IMR-90 (cell line): Measurements from ENCODE around the gene RCL1. TPM values are rescaled to one million over a fixed set of nuclear protein-coding genes. Genes with fewer than 3 reads are reported as not detected.

Experiments
- ATAC-seq: fragments of 200-7000 bp; cut with Tn5 transposase; 2 replicates; pipeline ENCODE4 v1.9.1; 2020; ENCODE audit warnings: low read depth, mild to moderate bottlenecking, moderate library complexity
- BruUV-seq: library from RNA; stranded (reverse); fragments of 400-500 nt; replicated peaks from 2 replicates; lab custom pipeline; 2021; lab: Mats Ljungman, UMichigan
- CTCF ChIA-PET: fragments of 300-600 bp; formaldehyde crosslinking; extraction: SDS; loops from one replicate; lab custom pipeline; 2021; ENCODE audit warnings: antibody characterized with exemption; lab: Yijun Ruan, JAX
- POLR2A ChIA-PET: fragments of 300-600 bp; sonication (Branson Sonifier 250); formaldehyde crosslinking; loops from one replicate; lab custom pipeline; 2022; ENCODE audit warnings: antibody characterized with exemption; ENCODE audit not compliant: unreplicated experiment; lab: Charles Lee
- DNase-seq: peaks from one replicate; pipeline ENCODE4 v3.0.0; 2013
- H2AFZ ChIP-seq: replicated peaks from 2 replicates; pipeline ENCODE3; 2013; ENCODE audit warnings: low read length, mild to moderate bottlenecking; ENCODE audit not compliant: poor library complexity
- H2AK5ac ChIP-seq: 2 replicates; pipeline ENCODE4 v1.6.1; 2013; ENCODE audit warnings: low read depth, low read length, inconsistent platforms
- H2AK9ac ChIP-seq: replicated peaks from 2 replicates; pipeline ENCODE3; 2013; ENCODE audit warnings: mild to moderate bottlenecking, low read depth, low read length, moderate library complexity; ENCODE audit not compliant: poor library complexity
- H2BK120ac ChIP-seq: 2 replicates; pipeline ENCODE4 v1.6.1; 2013; ENCODE audit warnings: low read depth, low read length, inconsistent platforms
- H2BK15ac ChIP-seq: 3 replicates; pipeline ENCODE4 v1.6.1; 2013; ENCODE audit warnings: low read depth, low read length, inconsistent platforms
- H2BK20ac ChIP-seq: 2 replicates; pipeline ENCODE4 v1.6.1; 2013; ENCODE audit warnings: low read depth, mild to moderate bottlenecking, inconsistent platforms, low read length, moderate library complexity
- H2BK5ac ChIP-seq: 2 replicates; pipeline ENCODE4 v1.6.1; 2013; ENCODE audit warnings: mild to moderate bottlenecking, low read depth, low read length, inconsistent platforms; ENCODE audit not compliant: poor library complexity, severe bottlenecking
- H3K14ac ChIP-seq: replicated peaks from 2 replicates; pipeline ENCODE4 v1.6.1; 2013; ENCODE audit warnings: low read depth, low read length, inconsistent platforms
- H3K18ac ChIP-seq: 2 replicates; pipeline ENCODE4 v1.6.1; 2013; ENCODE audit warnings: low read depth, low read length, control low read depth
- H3K23ac ChIP-seq: 2 replicates; pipeline ENCODE4 v1.6.1; 2013; ENCODE audit warnings: low read depth, low read length, inconsistent platforms
- H3K27ac ChIP-seq: 2 replicates; pipeline ENCODE4 v1.5.1; 2013; ENCODE audit warnings: mild to moderate bottlenecking, control low read depth, low read length; ENCODE audit not compliant: insufficient read depth
- H3K27me3 ChIP-seq: 2 replicates; pipeline ENCODE4 v1.6.1; 2013; ENCODE audit warnings: low read length; ENCODE audit not compliant: control insufficient read depth, insufficient read depth
- H3K36me3 ChIP-seq: 2 replicates; pipeline ENCODE4 v1.6.1; 2013; ENCODE audit warnings: low read length, mixed read lengths; ENCODE audit not compliant: control insufficient read depth, insufficient read depth
- H3K4ac ChIP-seq: 2 replicates; pipeline ENCODE4 v1.6.1; 2013; ENCODE audit warnings: low read depth, low read length, inconsistent platforms
- H3K4me1 ChIP-seq: 2 replicates; pipeline ENCODE4 v1.6.1; 2013; ENCODE audit warnings: low read length, mixed read lengths; ENCODE audit not compliant: control insufficient read depth, insufficient read depth
- H3K4me2 ChIP-seq: 2 replicates; pipeline ENCODE4 v1.6.1; 2013; ENCODE audit warnings: low read depth, mild to moderate bottlenecking, control low read depth, low read length, moderate library complexity
- H3K4me3 ChIP-seq: 2 replicates; pipeline ENCODE4 v1.5.1; 2013; ENCODE audit warnings: low read depth, mild to moderate bottlenecking, control low read depth, low read length, moderate library complexity; ENCODE audit not compliant: insufficient read depth
- H3K56ac ChIP-seq: 2 replicates; pipeline ENCODE4 v1.6.1; 2013; ENCODE audit warnings: low read length, inconsistent platforms; ENCODE audit not compliant: insufficient read depth; ENCODE audit errors: extremely low read depth
- H3K79me1 ChIP-seq, 2 experiments: 2 replicates each; pipeline ENCODE4 v1.6.1; 2013; ENCODE audit warnings: low read length in 2 of 2, inconsistent platforms in 1 of 2, low read depth in 1 of 2
- H3K9ac ChIP-seq: 2 replicates; pipeline ENCODE4 v1.6.1; 2013; ENCODE audit warnings: low read depth, low read length, control low read depth
- H3K9me1 ChIP-seq: 2 replicates; pipeline ENCODE4 v1.6.1; 2013; ENCODE audit warnings: low read length, inconsistent platforms; ENCODE audit not compliant: insufficient read depth
- H3K9me3 ChIP-seq: 2 replicates; pipeline ENCODE4 v1.6.1; 2013; ENCODE audit warnings: low read length; ENCODE audit not compliant: control insufficient read depth, insufficient read depth
- H4K20me1 ChIP-seq: 2 replicates; pipeline ENCODE4 v1.6.1; 2013; ENCODE audit warnings: low read length, inconsistent platforms; ENCODE audit not compliant: insufficient read depth
- H4K5ac ChIP-seq: 2 replicates; pipeline ENCODE4 v1.6.1; 2013; ENCODE audit warnings: mild to moderate bottlenecking, low read depth, low read length, control low read depth
- H4K8ac ChIP-seq, 2 experiments: 2 replicates each; pipeline ENCODE4 v1.6.1; 2013; ENCODE audit warnings: low read depth in 2 of 2, low read length in 2 of 2, control low read depth in 1 of 2, inconsistent platforms in 1 of 2
- H4K91ac ChIP-seq: 2 replicates; pipeline ENCODE4 v1.6.1; 2013; ENCODE audit warnings: low read depth, low read length, inconsistent platforms; ENCODE audit not compliant: insufficient read depth
- BHLHE40 ChIP-seq: fragments of 150-350 bp; IDR thresholded peaks from 2 replicates; pipeline ENCODE4 v1.6.1; 2016; ENCODE audit warnings: mild to moderate bottlenecking, low read depth, low read length
- CEBPB ChIP-seq: IDR thresholded peaks from 2 replicates; pipeline ENCODE4 v1.6.1; 2012; ENCODE audit warnings: low read depth, low read length, improper control_type of control experiment
- CHD1 ChIP-seq: IDR thresholded peaks from 2 replicates; pipeline ENCODE4 v1.6.1; 2012; ENCODE audit warnings: low read depth, low read length, improper control_type of control experiment
- FOS ChIP-seq: fragments of 150-350 bp; IDR thresholded peaks from 2 replicates; pipeline ENCODE4 v1.6.1; 2016; ENCODE audit warnings: low read depth, low read length
- MAFK ChIP-seq: IDR thresholded peaks from 2 replicates; pipeline ENCODE4 v1.6.1; 2012; ENCODE audit warnings: low read depth, low read length, improper control_type of control experiment
- MAZ ChIP-seq: IDR thresholded peaks from 2 replicates; pipeline ENCODE4 v1.6.1; 2012; ENCODE audit warnings: low read depth, mild to moderate bottlenecking, low read length, improper control_type of control experiment, moderate library complexity, borderline replicate concordance
- MXI1 ChIP-seq: IDR thresholded peaks from 2 replicates; pipeline ENCODE4 v1.6.1; 2012; ENCODE audit warnings: low read depth, mild to moderate bottlenecking, low read length, moderate library complexity, borderline replicate concordance
- NFE2L2 ChIP-seq: fragments of 150-350 bp; IDR thresholded peaks from 2 replicates; pipeline ENCODE4 v1.6.1; 2016; ENCODE audit warnings: low read depth, mild to moderate bottlenecking, low read length
- POLR2A ChIP-seq: IDR thresholded peaks from 2 replicates; pipeline ENCODE4 v1.6.1; 2012; ENCODE audit warnings: mild to moderate bottlenecking, low read depth, low read length
- RAD21 ChIP-seq: IDR thresholded peaks from 2 replicates; pipeline ENCODE4 v1.6.1; 2012; ENCODE audit warnings: low read length, improper control_type of control experiment
- RCOR1 ChIP-seq: IDR thresholded peaks from 2 replicates; pipeline ENCODE4 v1.6.1; 2012; ENCODE audit warnings: mild to moderate bottlenecking, low read length, improper control_type of control experiment; ENCODE audit not compliant: insufficient replicate concordance
- RFX5 ChIP-seq: IDR thresholded peaks from 2 replicates; pipeline ENCODE4 v1.8.0; 2012; ENCODE audit warnings: low read depth, mild to moderate bottlenecking, low read length, moderate library complexity
- SMC3 ChIP-seq: fragments of 150-350 bp; IDR thresholded peaks from 2 replicates; pipeline ENCODE4 v1.6.1; 2016; ENCODE audit warnings: low read depth, mild to moderate bottlenecking, antibody characterized with exemption, low read length, moderate library complexity
- WGBS, 2 experiments: methylation state at CpG; one replicate each; pipeline versions ENCODE4 v1.1.5 to v1.1.7; 2013; ENCODE audit warnings: missing lambda C conversion rate in 2 of 2; ENCODE audit not compliant: insufficient read length in 1 of 2; ENCODE audit errors: extremely low coverage in 2 of 2; 5-methylcytosine and 5-hydroxymethylcytosine counted together
- dilution Hi-C: fragments of 300-500 bp; cut with HindIII; formaldehyde crosslinking; loops from one replicate; pipeline ENCODE4 v1.14.3; 2018; ENCODE audit warnings: low sequenced_read_pairs; ENCODE audit not compliant: unreplicated experiment
- in situ Hi-C: fragments of 300-500 bp; cut with MboI; formaldehyde crosslinking; loops from 3 replicates; pipeline ENCODE4 v1.14.3; 2019; ENCODE audit warnings: low sequenced_read_pairs, inconsistent platforms, mixed read lengths
- intact Hi-C: fragments of 100-400 bp; cut with micrococcal nuclease; formaldehyde crosslinking; loops from 2 replicates; pipeline ENCODE4 v1.10.0; 2022
- polyA plus RNA-seq, 3 experiments: library from polyadenylated mRNA; depleted of rRNA; stranded (reverse); fragments of >200 nt; gene quantifications; 2 replicates each; pipeline ENCODE4 v1.2.3, GENCODE V29; 2012; ENCODE audit warnings: low replicate concordance in 1 of 3
- total RNA-seq: library from RNA; depleted of rRNA; stranded (reverse); fragments of >200 nt; gene quantifications from 2 replicates; pipeline ENCODE4 v1.2.3, GENCODE V29; 2012
- TF ChIP-seq, protein P1 (sequence below): fragments of 150-350 bp; IDR thresholded peaks from 2 replicates; pipeline ENCODE4 v1.6.1; 2016; ENCODE audit warnings: low read depth, mild to moderate bottlenecking, low read length, moderate library complexity, borderline replicate concordance
- TF ChIP-seq, protein P2 (sequence below): conservative IDR thresholded peaks from 2 replicates; pipeline ENCODE4 v1.5.1; 2012; ENCODE audit warnings: mild to moderate bottlenecking, low read depth, low read length, improper control_type of control experiment
- TF ChIP-seq, protein P3 (sequence below): fragments of 150-350 bp; IDR thresholded peaks from 2 replicates; pipeline ENCODE4 v1.6.1; 2017; ENCODE audit warnings: mild to moderate bottlenecking, antibody characterized with exemption, low read length, low read depth

RCL1 gene
- total and polyA plus RNA-seq, 2 of the 4 experiments (the other 2 are of a cell fraction): 12.3 to 13.8 TPM

DNA sequence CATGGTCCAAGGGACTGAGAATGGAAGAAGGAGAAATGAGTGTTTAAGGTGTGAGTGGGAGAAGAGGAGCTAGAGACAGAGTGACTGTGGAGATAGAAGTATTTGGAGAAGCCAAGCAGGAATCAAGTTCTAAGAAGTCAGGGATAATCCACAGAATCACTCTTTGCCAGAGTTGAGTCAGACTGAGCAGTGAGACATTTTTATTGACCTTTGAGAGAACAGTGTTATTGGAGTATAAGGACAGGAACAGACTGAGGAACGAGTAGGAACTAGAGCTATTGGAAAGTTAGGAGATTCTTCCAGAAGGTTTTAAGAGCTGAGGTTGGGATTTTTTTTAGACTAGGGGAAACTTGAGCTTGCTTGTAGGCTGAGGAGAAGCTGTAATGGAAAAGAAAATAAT lies 37.2 kb downstream of the RCL1 start:
- ChIA-PET POLR2A (no interaction called here), CTCF (no interaction called here)
- Histone ChIP-seq H4K5ac (no peak overlapping the region), H3K23ac (peak overlapping the region; percentile 62; the same call in 1 of the 2 replicates), H2BK5ac (peak overlapping the region; percentile 21), H3K56ac (no peak overlapping the region), H2AK5ac (peak overlapping the region; percentile 95), H2AFZ (no peak overlapping the region), H3K4me3 (no peak overlapping the region), H4K20me1 (peaks cover 3% of the 10 kb centered on the region; the same call in 1 of the 2 replicates), H3K79me1 (peaks cover 21 to 48% of the 10 kb centered on the region in 2 experiments), H3K27me3 (no peaks in the 10 kb centered on the region), H3K9me1 (peaks cover 24% of the 10 kb centered on the region), H4K91ac (peak overlapping the region; percentile 45; the same call in 1 of the 2 replicates), H3K14ac (peak overlapping the region; percentile 68), H3K9ac (no peak overlapping the region), H3K27ac (no peak overlapping the region), H3K36me3 (no peaks in the 10 kb centered on the region), H3K4me2 (no peak overlapping the region), H4K8ac (no peak overlapping the region), H3K9me3 (no peaks in the 10 kb centered on the region), H2BK120ac (peak overlapping the region; percentile 75), H2BK15ac (peak overlapping the region; percentile 84; the same call in 2 of the 3 replicates), H3K4me1 (peaks cover 31% of the 10 kb centered on the region), H2AK9ac (no peak overlapping the region), H3K18ac (no peak overlapping the region), H2BK20ac (peak overlapping the region; percentile 84; the same call in 1 of the 2 replicates), H3K4ac (peak overlapping the region; percentile 82)
- intact Hi-C loops: loop anchor here (5.0 to 10.0 kb wide), 3 partner anchors 38 to 445 kb away; partner anchors contain the start of genes JAK2 and RCL1
- in situ Hi-C loops: no loop called here
- DNase-seq (peak; percentile 60), ATAC-seq (0 out of 2 replicates have a peak, but pooled peaks have one; percentile 3)
- BruUV-seq: no TSS peak
- TF ChIP-seq MAZ: no peak
- TF ChIP-seq RCOR1: no peak
- TF ChIP-seq CHD1: no peak
- no peak for TF ChIP-seq NFE2L2
- no peak for TF ChIP-seq POLR2A
- TF ChIP-seq MAFK: no peak
- no peak for TF ChIP-seq RAD21
- no peak for TF ChIP-seq BHLHE40
- TF ChIP-seq FOS: no peak
- TF ChIP-seq, protein P1, sequence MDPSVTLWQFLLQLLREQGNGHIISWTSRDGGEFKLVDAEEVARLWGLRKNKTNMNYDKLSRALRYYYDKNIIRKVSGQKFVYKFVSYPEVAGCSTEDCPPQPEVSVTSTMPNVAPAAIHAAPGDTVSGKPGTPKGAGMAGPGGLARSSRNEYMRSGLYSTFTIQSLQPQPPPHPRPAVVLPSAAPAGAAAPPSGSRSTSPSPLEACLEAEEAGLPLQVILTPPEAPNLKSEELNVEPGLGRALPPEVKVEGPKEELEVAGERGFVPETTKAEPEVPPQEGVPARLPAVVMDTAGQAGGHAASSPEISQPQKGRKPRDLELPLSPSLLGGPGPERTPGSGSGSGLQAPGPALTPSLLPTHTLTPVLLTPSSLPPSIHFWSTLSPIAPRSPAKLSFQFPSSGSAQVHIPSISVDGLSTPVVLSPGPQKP: no peak
- no peak for TF ChIP-seq CEBPB
- TF ChIP-seq MXI1: no peak
- TF ChIP-seq SMC3: no peak
- TF ChIP-seq, protein P2, sequence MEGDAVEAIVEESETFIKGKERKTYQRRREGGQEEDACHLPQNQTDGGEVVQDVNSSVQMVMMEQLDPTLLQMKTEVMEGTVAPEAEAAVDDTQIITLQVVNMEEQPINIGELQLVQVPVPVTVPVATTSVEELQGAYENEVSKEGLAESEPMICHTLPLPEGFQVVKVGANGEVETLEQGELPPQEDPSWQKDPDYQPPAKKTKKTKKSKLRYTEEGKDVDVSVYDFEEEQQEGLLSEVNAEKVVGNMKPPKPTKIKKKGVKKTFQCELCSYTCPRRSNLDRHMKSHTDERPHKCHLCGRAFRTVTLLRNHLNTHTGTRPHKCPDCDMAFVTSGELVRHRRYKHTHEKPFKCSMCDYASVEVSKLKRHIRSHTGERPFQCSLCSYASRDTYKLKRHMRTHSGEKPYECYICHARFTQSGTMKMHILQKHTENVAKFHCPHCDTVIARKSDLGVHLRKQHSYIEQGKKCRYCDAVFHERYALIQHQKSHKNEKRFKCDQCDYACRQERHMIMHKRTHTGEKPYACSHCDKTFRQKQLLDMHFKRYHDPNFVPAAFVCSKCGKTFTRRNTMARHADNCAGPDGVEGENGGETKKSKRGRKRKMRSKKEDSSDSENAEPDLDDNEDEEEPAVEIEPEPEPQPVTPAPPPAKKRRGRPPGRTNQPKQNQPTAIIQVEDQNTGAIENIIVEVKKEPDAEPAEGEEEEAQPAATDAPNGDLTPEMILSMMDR: no peak
- TF ChIP-seq RFX5: no peak
- TF ChIP-seq, protein P3, sequence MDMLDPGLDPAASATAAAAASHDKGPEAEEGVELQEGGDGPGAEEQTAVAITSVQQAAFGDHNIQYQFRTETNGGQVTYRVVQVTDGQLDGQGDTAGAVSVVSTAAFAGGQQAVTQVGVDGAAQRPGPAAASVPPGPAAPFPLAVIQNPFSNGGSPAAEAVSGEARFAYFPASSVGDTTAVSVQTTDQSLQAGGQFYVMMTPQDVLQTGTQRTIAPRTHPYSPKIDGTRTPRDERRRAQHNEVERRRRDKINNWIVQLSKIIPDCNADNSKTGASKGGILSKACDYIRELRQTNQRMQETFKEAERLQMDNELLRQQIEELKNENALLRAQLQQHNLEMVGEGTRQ: no peak
- dilution Hi-C loops: no loop called here
- WGBS, 2 experiments: no CpG with 5 or more reads among the region's 1 CpG
